ENCODE measurements around the gene POLD2. TPM values are rescaled to one million over a fixed set of nuclear protein-coding genes. Genes with fewer than 3 reads are reported as not detected.

POLD2 gene
- total and polyA plus RNA-seq, 2 of the 8 experiments (the other 6 are each of a cell fraction or from before 2014, with no cell fraction given): 148 to 214 TPM

DNA sequence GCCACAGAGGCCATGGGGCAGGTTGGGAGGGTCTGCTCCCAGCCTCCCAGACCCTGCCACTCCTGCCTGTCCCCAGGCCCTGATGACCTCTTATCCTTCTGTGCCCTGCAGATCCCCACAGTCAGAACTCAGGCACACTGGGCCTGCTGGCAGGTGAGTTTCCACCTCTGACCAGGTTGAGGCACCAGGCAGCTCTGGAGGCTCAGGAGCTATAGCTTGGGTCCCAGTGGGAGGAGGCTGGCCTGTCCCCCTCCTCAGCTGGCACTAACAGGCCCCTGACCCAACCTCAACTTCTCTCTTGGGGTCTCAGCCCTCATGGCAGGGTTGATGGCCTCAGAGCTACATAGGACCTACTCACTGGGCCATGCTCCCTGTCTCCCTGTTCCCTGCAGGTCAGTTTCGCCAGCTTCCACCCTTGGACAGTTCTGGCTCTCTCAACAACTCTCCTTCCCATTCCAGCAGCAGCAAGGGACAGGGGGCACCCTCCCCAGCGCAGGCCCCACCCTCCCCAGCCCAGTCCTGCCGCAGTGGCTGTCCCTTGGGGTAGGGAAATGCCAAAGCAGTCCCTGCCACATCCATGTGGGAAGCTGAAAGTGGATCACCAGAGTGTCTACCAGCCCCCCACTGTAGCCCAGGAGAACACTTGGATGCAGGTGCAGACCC lies 21.9 kb downstream of the POLD2 start (continued):
- TF ChIP-seq CTBP2 (IDR thresholded peaks at IDR 0.05; ENCODE audit: borderline replicate concordance, insufficient read depth, insufficient read length, low read length): no peak
- TF ChIP-seq SUZ12 (IDR thresholded peaks at IDR 0.05; ENCODE audit: low read length): no peak
- TF ChIP-seq YY1 (IDR thresholded peaks at IDR 0.05; ENCODE audit: low read depth, low read length): no peak
- TF ChIP-seq, protein P1, sequence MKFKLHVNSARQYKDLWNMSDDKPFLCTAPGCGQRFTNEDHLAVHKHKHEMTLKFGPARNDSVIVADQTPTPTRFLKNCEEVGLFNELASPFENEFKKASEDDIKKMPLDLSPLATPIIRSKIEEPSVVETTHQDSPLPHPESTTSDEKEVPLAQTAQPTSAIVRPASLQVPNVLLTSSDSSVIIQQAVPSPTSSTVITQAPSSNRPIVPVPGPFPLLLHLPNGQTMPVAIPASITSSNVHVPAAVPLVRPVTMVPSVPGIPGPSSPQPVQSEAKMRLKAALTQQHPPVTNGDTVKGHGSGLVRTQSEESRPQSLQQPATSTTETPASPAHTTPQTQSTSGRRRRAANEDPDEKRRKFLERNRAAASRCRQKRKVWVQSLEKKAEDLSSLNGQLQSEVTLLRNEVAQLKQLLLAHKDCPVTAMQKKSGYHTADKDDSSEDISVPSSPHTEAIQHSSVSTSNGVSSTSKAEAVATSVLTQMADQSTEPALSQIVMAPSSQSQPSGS (IDR thresholded peaks at IDR 0.05; ENCODE audit: low read length): no peak

Measured in H1 (cell line).